H1 (cell line): ENCODE results near the gene CLCF1. TPM values are rescaled to one million over a fixed set of nuclear protein-coding genes. Genes with fewer than 3 reads are reported as not detected.

Experiments
- CTCF ChIA-PET: fragments of 300-600 bp; sonication (Branson Sonifier 250); formaldehyde crosslinking; loops from one replicate; lab custom pipeline; 2021; ENCODE audit not compliant: partially characterized antibody; lab: Charles Lee
- POLR2A ChIA-PET: fragments of 300-600 bp; sonication (Branson Sonifier 250); formaldehyde crosslinking; loops from one replicate; lab custom pipeline; 2021; ENCODE audit warnings: inconsistent platforms; ENCODE audit not compliant: partially characterized antibody; lab: Charles Lee
- DNase-seq, 2 experiments: peaks; one replicate each; pipeline versions ENCODE4 v3.0.0 to v3.0.0-alpha.2; 2010 to 2022; ENCODE audit warnings: low spot score in 2 of 2, low read depth in 1 of 2, mixed read lengths in 1 of 2
- FAIRE-seq: peaks from 2 replicates; lab custom pipeline; 2011; peaks lifted over from hg19 to GRCh38; lab: Jason Lieb, UNC
- H2AFZ ChIP-seq: 2 replicates; pipeline ENCODE4 v1.8.1; 2012; ENCODE audit warnings: low read length, inconsistent platforms
- H2AK5ac ChIP-seq: 2 replicates; pipeline ENCODE4 v1.6.1; 2013; ENCODE audit warnings: low read depth, low read length
- H2BK120ac ChIP-seq: replicated peaks from 2 replicates; pipeline ENCODE3; 2013; ENCODE audit warnings: low read depth, low read length, inconsistent platforms
- H2BK12ac ChIP-seq: 2 replicates; pipeline ENCODE4 v1.6.1; 2013; ENCODE audit warnings: low read depth, low read length
- H2BK15ac ChIP-seq: 2 replicates; pipeline ENCODE4 v1.6.1; 2013; ENCODE audit warnings: low read length
- H2BK20ac ChIP-seq: 2 replicates; pipeline ENCODE4 v1.6.1; 2013; ENCODE audit warnings: low read length
- H2BK5ac ChIP-seq: 2 replicates; pipeline ENCODE4 v1.6.1; 2013; ENCODE audit warnings: low read depth, low read length
- H3K14ac ChIP-seq: 2 replicates; pipeline ENCODE4 v1.6.1; 2013; ENCODE audit warnings: inconsistent platforms; ENCODE audit not compliant: insufficient read length
- H3K18ac ChIP-seq: 2 replicates; pipeline ENCODE4 v1.6.1; 2013; ENCODE audit warnings: low read length; ENCODE audit errors: extremely low read depth
- H3K23ac ChIP-seq: 2 replicates; pipeline ENCODE4 v1.6.1; 2013; ENCODE audit warnings: inconsistent platforms; ENCODE audit not compliant: insufficient read length
- H3K23me2 ChIP-seq: 2 replicates; pipeline ENCODE4 v1.6.1; 2013; ENCODE audit warnings: low read depth, low read length
- H3K27ac ChIP-seq: 2 replicates; pipeline ENCODE4 v1.6.1; 2011; ENCODE audit warnings: low read depth, low read length, inconsistent platforms
- H3K27me3 ChIP-seq, 4 experiments: replicated peaks in 1 of 4; 1 replicate in 1 of 4; 2 replicates in 3 of 4; pipeline versions ENCODE4 v1.6.1 to v1.8.1; 2011 to 2013; ENCODE audit warnings: low read length in 3 of 4, mild to moderate bottlenecking in 3 of 4, inconsistent platforms in 2 of 4, mixed read lengths in 2 of 4, moderate library complexity in 1 of 4; ENCODE audit not compliant: control insufficient read depth in 3 of 4, insufficient read depth in 3 of 4; ENCODE audit errors: extremely low read depth in 1 of 4
- H3K36me3 ChIP-seq, 4 experiments: 2 replicates each; pipeline versions ENCODE4 v1.6.1 to v1.8.1; 2011 to 2013; ENCODE audit warnings: mild to moderate bottlenecking in 4 of 4, low read length in 3 of 4, moderate library complexity in 2 of 4, control low read depth in 1 of 4, inconsistent platforms in 1 of 4; ENCODE audit not compliant: insufficient read depth in 4 of 4, control insufficient read depth in 2 of 4
- H3K4ac ChIP-seq: replicated peaks from 2 replicates; pipeline ENCODE3; 2013; ENCODE audit warnings: low read length, low read depth, mixed read lengths, inconsistent platforms; ENCODE audit not compliant: insufficient read length
- H3K4me1 ChIP-seq, 4 experiments: replicated peaks in 1 of 4; 1 replicate in 1 of 4; 2 replicates in 3 of 4; pipeline versions ENCODE4 v1.6.1 to v1.8.1; 2011 to 2013; ENCODE audit warnings: low read length in 3 of 4, inconsistent platforms in 2 of 4, mixed read lengths in 1 of 4; ENCODE audit not compliant: insufficient read depth in 4 of 4, control insufficient read depth in 3 of 4
- H3K4me2 ChIP-seq, 2 experiments: 2 replicates each; pipeline versions ENCODE4 v1.6.1 to v1.8.1; 2011 to 2013; ENCODE audit warnings: low read depth in 2 of 2, low read length in 2 of 2, control low read depth in 1 of 2, inconsistent platforms in 1 of 2, mild to moderate bottlenecking in 1 of 2; ENCODE audit not compliant: insufficient read depth in 1 of 2
- H3K4me3 ChIP-seq, 4 experiments: fragments of 200-600, 300-600 bp in 1 of 4; sonication (generic), shearing (Covaris generic), sonication (Bioruptor Twin) in 1 of 4; 2 replicates each; pipeline versions ENCODE4 v1.5.1 to v1.8.1; 2011 to 2016; ENCODE audit warnings: low read length in 4 of 4, low read depth in 3 of 4, control low read depth in 2 of 4, inconsistent platforms in 2 of 4, mild to moderate bottlenecking in 2 of 4, mixed read lengths in 1 of 4, moderate library complexity in 1 of 4; ENCODE audit not compliant: insufficient read depth in 2 of 4; ENCODE audit errors: extremely low read depth in 1 of 4
- H3K56ac ChIP-seq: replicated peaks from 2 replicates; pipeline ENCODE3; 2013; ENCODE audit warnings: low read depth, mild to moderate bottlenecking, mixed read lengths, low read length, inconsistent platforms; ENCODE audit not compliant: insufficient read length
- H3K79me1 ChIP-seq: 2 replicates; pipeline ENCODE4 v1.6.1; 2013; ENCODE audit warnings: low read depth, low read length, control low read depth
- H3K79me2 ChIP-seq, 2 experiments: 2 replicates each; pipeline versions ENCODE4 v1.6.1 to v1.8.1; 2012 to 2013; ENCODE audit warnings: low read length in 2 of 2, mild to moderate bottlenecking in 2 of 2, inconsistent platforms in 1 of 2; ENCODE audit not compliant: insufficient read depth in 2 of 2, control insufficient read depth in 1 of 2
- H3K9ac ChIP-seq, 4 experiments: replicated peaks in 1 of 4; 1 replicate in 1 of 4; 2 replicates in 3 of 4; pipeline versions ENCODE4 v1.6.1 to v1.8.1; 2011 to 2013; ENCODE audit warnings: low read depth in 3 of 4, low read length in 3 of 4, control low read depth in 2 of 4, mild to moderate bottlenecking in 2 of 4, moderate library complexity in 2 of 4, inconsistent platforms in 1 of 4; ENCODE audit errors: extremely low read depth in 1 of 4
- H3K9me3 ChIP-seq, 2 experiments: 2 replicates each; pipeline versions ENCODE4 v1.6.1 to v1.8.1; 2012 to 2013; ENCODE audit warnings: mild to moderate bottlenecking in 2 of 2, moderate library complexity in 2 of 2, control low read depth in 1 of 2, inconsistent platforms in 1 of 2, low read depth in 1 of 2, low read length in 1 of 2, mixed read lengths in 1 of 2; ENCODE audit not compliant: insufficient read depth in 2 of 2
- H4K20me1 ChIP-seq, 2 experiments: replicated peaks in 1 of 2; 2 replicates each; pipeline versions ENCODE3 to v1.8.1; 2011 to 2013; ENCODE audit warnings: inconsistent platforms in 2 of 2, low read length in 2 of 2, mild to moderate bottlenecking in 1 of 2; ENCODE audit not compliant: insufficient read depth in 2 of 2, control insufficient read depth in 1 of 2
- H4K5ac ChIP-seq: 2 replicates; pipeline ENCODE4 v1.6.1; 2013; ENCODE audit warnings: low read length, low read depth, mixed read lengths, inconsistent platforms; ENCODE audit not compliant: insufficient read length
- H4K8ac ChIP-seq: 2 replicates; pipeline ENCODE4 v1.8.0; 2013; ENCODE audit warnings: mild to moderate bottlenecking, moderate library complexity, low read length, inconsistent platforms; ENCODE audit not compliant: insufficient read depth; ENCODE audit errors: extremely low read depth
- H4K91ac ChIP-seq: replicated peaks from 2 replicates; pipeline ENCODE3; 2013; ENCODE audit warnings: low read length, mixed read lengths, inconsistent platforms; ENCODE audit not compliant: insufficient read length
- CEBPB ChIP-seq: IDR thresholded peaks from 2 replicates; pipeline ENCODE4 v1.6.1; 2012; ENCODE audit warnings: low read depth, low read length
- NRF1 ChIP-seq: IDR thresholded peaks from 2 replicates; pipeline ENCODE4 v1.6.1; 2011; ENCODE audit warnings: mild to moderate bottlenecking, low read depth, low read length, improper control_type of control experiment
- PHF8 ChIP-seq: fragments of 200-600 bp; sonication (generic); conservative IDR thresholded peaks from 2 replicates; pipeline ENCODE4 v1.7.1; 2012; ENCODE audit warnings: low read depth, mild to moderate bottlenecking, inconsistent platforms, low read length, moderate library complexity
- POU5F1 ChIP-seq: IDR thresholded peaks from 2 replicates; pipeline ENCODE4 v1.6.1; 2011; ENCODE audit warnings: low read depth, mild to moderate bottlenecking, low read length, moderate library complexity
- SIRT6 ChIP-seq: IDR thresholded peaks from one replicate; pipeline ENCODE4 v1.7.1; 2012; ENCODE audit warnings: low read length, inconsistent platforms
- SP2 ChIP-seq: IDR thresholded peaks from 2 replicates; pipeline ENCODE4 v1.6.1; 2012; ENCODE audit warnings: mild to moderate bottlenecking, low read length, inconsistent platforms
- SRF ChIP-seq: IDR thresholded peaks from 2 replicates; pipeline ENCODE4 v1.6.1; 2011; ENCODE audit warnings: mild to moderate bottlenecking, low read depth, low read length, moderate library complexity
- SUZ12 ChIP-seq: fragments of 200-600 bp; sonication (generic); IDR thresholded peaks from 2 replicates; pipeline ENCODE4 v1.6.1; 2012; ENCODE audit warnings: mild to moderate bottlenecking, inconsistent platforms, low read length, moderate library complexity, mixed read lengths
- WGBS, 2 experiments: shearing (Covaris generic) in 1 of 2; methylation state at CpG; one replicate each; pipeline versions ENCODE4 v1.1.6 to v1.1.7; 2013 to 2015; ENCODE audit warnings: low lambda C conversion rate in 2 of 2, mixed read lengths in 2 of 2, inconsistent platforms in 1 of 2, low coverage in 1 of 2, missing lambda C conversion rate in 1 of 2; ENCODE audit not compliant: insufficient replicate concordance in 2 of 2, insufficient coverage in 1 of 2, insufficient read length in 1 of 2; ENCODE audit errors: extremely low coverage in 1 of 2, missing lambda C conversion rate in 1 of 2; 5-methylcytosine and 5-hydroxymethylcytosine counted together
- polyA plus RNA-seq, 7 experiments: library from polyadenylated mRNA; depleted of rRNA in 3 of 7; stranded (reverse) in 5 of 7; unstranded in 2 of 7; fragments of >200 nt in 5 of 7; fragments of 200-250 nt in 2 of 7; gene quantifications; 1 replicate in 5 of 7; 2 replicates in 1 of 7; 4 replicates in 1 of 7; pipeline versions ENCODE4 v1.2.1 to v1.2.3, GENCODE V29; 2011 to 2013; ENCODE audit warnings: missing spikeins in 2 of 7, mixed read lengths in 2 of 7
- total RNA-seq: library from RNA; stranded (reverse); fragmentation: NEBNext Ultra II Directional; extraction: Animal tissue kit (Norgen Biotek cat#: 25700); gene quantifications from 2 replicates; pipeline ENCODE4 v1.2.1, GENCODE V29; 2021

Gene CLCF1
- total and polyA plus RNA-seq, 2 of the 8 experiments (the other 6 are each of a cell fraction or from before 2014, with no cell fraction given): 0.32 to 1.2 TPM

DNA sequence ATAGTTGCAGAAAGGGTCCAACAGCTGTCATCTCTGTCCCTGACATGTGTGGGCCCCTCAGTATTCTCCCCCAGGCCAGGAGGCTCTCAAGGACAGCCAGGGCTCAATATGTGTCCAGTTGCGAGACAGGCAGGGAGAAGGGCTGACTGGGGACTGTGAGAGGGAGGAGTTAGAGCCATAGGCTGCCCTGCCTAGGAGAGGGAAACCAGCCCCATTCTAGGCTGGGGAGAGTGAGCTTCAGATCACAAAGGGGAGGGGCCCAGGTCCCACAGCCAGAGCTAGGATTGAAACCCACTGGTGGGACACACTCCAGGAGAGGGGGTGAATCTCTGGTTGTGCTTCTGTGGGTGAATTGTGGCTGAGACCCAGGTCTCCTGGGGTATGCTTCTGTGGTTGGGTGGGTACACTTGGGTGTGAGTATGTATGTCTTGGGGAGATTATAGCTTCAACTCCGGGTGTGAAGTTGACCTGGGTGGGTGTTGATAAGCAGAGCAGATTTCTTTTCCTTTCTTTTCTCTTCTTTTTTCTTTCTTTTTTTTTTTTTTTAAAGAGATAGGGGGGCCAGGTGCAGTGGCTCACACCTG is 40.0 kb upstream of the CLCF1 start:
- Histone ChIP-seq H2BK12ac (0 out of 2 replicates have a peak overlapping the region, but pooled peaks have one; percentile 27), H3K36me3 (no peaks in the 10 kb centered on the region), H3K4ac (no peak overlapping the region), H3K4me1 (peaks cover 4 to 22% (median 15%) of the 10 kb centered on the region in 4 experiments), H3K23me2 (0 out of 2 replicates have a peak, but pooled peaks cover 3% of the 10 kb centered on the region), H4K5ac (no peak overlapping the region), H3K27me3 (peaks cover 0 to 16% (median 5%) of the 10 kb centered on the region in 4 experiments; a peak in 4 of 7 replicates), H4K20me1 (no peaks in the 10 kb centered on the region), H3K27ac (no peak overlapping the region), H3K79me2 (no peaks in the 10 kb centered on the region), H2BK15ac (no peak overlapping the region; the same call in 1 of the 2 replicates), H3K4me3 (no peak overlapping the region), H3K4me2 (no peak overlapping the region), H2BK120ac (no peak overlapping the region), H2BK20ac (no peak overlapping the region), H3K23ac (no peak overlapping the region), H4K8ac (peak overlapping the region; percentile 29; the same call in 1 of the 2 replicates), H3K56ac (no peak overlapping the region), H2BK5ac (no peak overlapping the region), H3K9me3 (no peaks in the 10 kb centered on the region), H3K14ac (no peak overlapping the region), H4K91ac (no peak overlapping the region), H3K9ac (no peak overlapping the region; a peak in 1 of 7 replicates), H3K18ac (no peak overlapping the region), H3K79me1 (no peaks in the 10 kb centered on the region), H2AK5ac (no peak overlapping the region), H2AFZ (no peak overlapping the region)
- DNase-seq: no peak
- 78% methylated on average over 2 of the region's 2 CpGs; no CpG with 5 or more reads in 1 of the 2 experiments for WGBS, 2 experiments
- CTCF ChIA-PET: interaction anchor here (1.0 to 2.5 kb wide), 8 partner anchors 8 to 63 kb away, joined by 3 to 7 read pairs (median 4); partner anchors contain the start of genes PPP1CA and RAD9A
- POLR2A ChIA-PET: interaction anchor here (0.8 to 3.1 kb wide), 7 partner anchors 10 to 170 kb away, joined by 3 to 11 read pairs (median 4); partner anchors contain the start of genes GSTP1, PPP1CA, PTPRCAP and RAD9A
- no peak for TF ChIP-seq NRF1
- no peak for TF ChIP-seq CEBPB
- no peak for TF ChIP-seq SUZ12
- TF ChIP-seq SRF: no peak
- TF ChIP-seq SP2: no peak
- TF ChIP-seq POU5F1: no peak
- TF ChIP-seq PHF8: no peak
- no peak for TF ChIP-seq SIRT6
- no peak for FAIRE-seq
